GM21717 (cell line): ENCODE results near the gene BPIFB1.

Source experiments
- ATAC-seq: cut with Tn5 transposase; IDR thresholded peaks from one replicate; pipeline ENCODE4 v1.9.1; 2021; ENCODE audit warnings: mild to moderate bottlenecking, moderate library complexity; ENCODE audit not compliant: unreplicated experiment

BPIFB1 gene

GRCh38 chr20:33291830-33292355, 8.9 kb downstream of the BPIFB1 start:
- no peak for ATAC-seq

- no peak for ATAC-seq
Measured at GRCh38 chr20:33296206-33296605, 13.2 kb downstream of the BPIFB1 start.

GRCh38 chr20:33298391-33298790, 15.4 kb downstream of the BPIFB1 start:
- no peak for ATAC-seq

- ATAC-seq = no peak
Measured at GRCh38 chr20:33299111-33299603, 16.1 kb downstream of the BPIFB1 start.

- ATAC-seq = no peak
Measured at GRCh38 chr20:33301192-33301930, 18.3 kb downstream of the BPIFB1 start.

GRCh38 chr20:33303595-33303994, 20.6 kb downstream of the BPIFB1 start:
- no peak for ATAC-seq

GRCh38 chr20:33304046-33304445, 21.0 kb downstream of the BPIFB1 start:
- ATAC-seq = no peak

GRCh38 chr20:33305589-33306057, 22.6 kb downstream of the BPIFB1 start:
- ATAC-seq = no peak

GRCh38 chr20:33306228-33306627, 23.2 kb downstream of the BPIFB1 start:
- no peak for ATAC-seq

GRCh38 chr20:33306807-33307206, 23.8 kb downstream of the BPIFB1 start:
- no peak for ATAC-seq

- ATAC-seq = no peak
Measured at GRCh38 chr20:33308668-33309067, 25.7 kb downstream of the BPIFB1 start.

- no peak for ATAC-seq
Measured at GRCh38 chr20:33309631-33310030, 26.6 kb downstream of the BPIFB1 start.

- no peak for ATAC-seq
Measured at GRCh38 chr20:33310327-33310899, 27.4 kb downstream of the BPIFB1 start.

- ATAC-seq = no peak
Measured at GRCh38 chr20:33311011-33311410, 28.0 kb downstream of the BPIFB1 start.

GRCh38 chr20:33311996-33312395, 29.0 kb downstream of the BPIFB1 start:
- no peak for ATAC-seq

- no peak for ATAC-seq
Measured at GRCh38 chr20:33312583-33312982, 29.6 kb downstream of the BPIFB1 start.

GRCh38 chr20:33313686-33314314, 30.8 kb downstream of the BPIFB1 start:
- ATAC-seq = no peak

GRCh38 chr20:33316343-33316742, 33.3 kb downstream of the BPIFB1 start:
- no peak for ATAC-seq

GRCh38 chr20:33316958-33317357, 33.9 kb downstream of the BPIFB1 start:
- ATAC-seq = no peak

GRCh38 chr20:33317424-33318095, 34.5 kb downstream of the BPIFB1 start:
- no peak for ATAC-seq

- no peak for ATAC-seq
Measured at GRCh38 chr20:33318096-33318429, 35.0 kb downstream of the BPIFB1 start.
